MCF 10A (cell line): ENCODE data around the gene NFATC4. TPM values are rescaled to one million over a fixed set of nuclear protein-coding genes. Genes with fewer than 3 reads are reported as not detected.

Experiments
- BruUV-seq: library from RNA; stranded (reverse); fragments of 400-500 nt; replicated peaks from 2 replicates; lab custom pipeline; 2021; lab: Mats Ljungman, UMichigan
- CTCF ChIA-PET: fragments of 300-600 bp; sonication (Branson Sonifier 250); formaldehyde crosslinking; extraction: SDS; loops from one replicate; lab custom pipeline; 2021; ENCODE audit warnings: antibody characterized with exemption, inconsistent platforms; lab: Yijun Ruan, JAX
- POLR2A ChIA-PET: fragments of 300-600, 350-650 bp; sonication (Branson Sonifier 250); formaldehyde crosslinking; extraction: SDS; loops from one replicate; lab custom pipeline; 2020; ENCODE audit warnings: antibody characterized with exemption, inconsistent platforms; lab: Yijun Ruan, JAX
- DNase-seq: peaks from one replicate; pipeline ENCODE4 v3.0.0-alpha.2; 2018; ENCODE audit not compliant: unreplicated experiment
- H3K27ac Mint-ChIP-seq: one replicate; pipeline ENCODE4 v1.8.0; 2022; ENCODE audit warnings: mild to moderate bottlenecking, low read depth, mixed read lengths; ENCODE audit not compliant: unreplicated experiment
- H3K27me3 Mint-ChIP-seq: one replicate; pipeline ENCODE4 v1.8.0; 2022; ENCODE audit warnings: mixed read lengths; ENCODE audit not compliant: insufficient read depth, unreplicated experiment
- H3K36me3 Mint-ChIP-seq: one replicate; pipeline ENCODE4 v1.8.0; 2022; ENCODE audit warnings: mild to moderate bottlenecking, moderate library complexity, mixed read lengths; ENCODE audit not compliant: insufficient read depth, unreplicated experiment
- H3K4me1 Mint-ChIP-seq: one replicate; pipeline ENCODE4 v1.8.0; 2022; ENCODE audit warnings: mixed read lengths; ENCODE audit not compliant: insufficient read depth, unreplicated experiment
- H3K4me3 Mint-ChIP-seq: one replicate; pipeline ENCODE4 v1.8.0; 2022; ENCODE audit warnings: mild to moderate bottlenecking, moderate library complexity, mixed read lengths; ENCODE audit not compliant: unreplicated experiment
- H3K9me3 Mint-ChIP-seq: one replicate; pipeline ENCODE4 v1.8.0; 2022; ENCODE audit warnings: mixed read lengths; ENCODE audit not compliant: unreplicated experiment
- intact Hi-C: fragments of 100-400 bp; cut with micrococcal nuclease; formaldehyde crosslinking; loops from 2 replicates; pipeline ENCODE4 v1.14.1; 2022
- total RNA-seq: library from RNA; stranded (reverse); gene quantifications from 2 replicates; pipeline ENCODE4 v1.2.3, GENCODE V29; 2022
- TF ChIP-seq, protein P1 (sequence below): fragments of 200-600 bp; IDR thresholded peaks from one replicate; pipeline ENCODE4 v1.8.0; 2022; ENCODE audit warnings: antibody characterized with exemption, mild to moderate bottlenecking; ENCODE audit not compliant: unreplicated experiment

NFATC4 gene
- total RNA-seq, 1 experiment from 2014 or later = 0.23 TPM

DNA sequence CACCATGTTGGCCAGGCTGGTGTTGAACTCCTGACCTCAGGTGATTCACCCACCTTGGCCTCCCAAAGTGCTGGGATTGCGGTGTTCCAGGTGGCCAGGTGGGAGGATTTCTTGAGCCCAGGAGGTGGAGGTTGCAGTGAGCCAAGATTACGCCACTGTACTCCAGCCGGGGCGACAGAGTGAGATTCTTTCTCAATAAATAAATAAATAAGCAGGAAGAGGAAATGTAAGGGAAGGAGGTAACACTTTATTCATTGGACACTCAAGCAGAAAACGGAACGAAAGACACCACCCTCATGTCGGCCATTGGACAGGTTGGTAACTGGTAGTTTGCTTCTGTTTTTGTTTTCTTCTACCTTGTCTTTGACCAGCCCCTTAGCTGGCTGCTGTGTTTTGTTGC lies 13.0 kb upstream of the NFATC4 start:
- H3K27ac Mint-ChIP-seq = no peak overlapping the region
- H3K4me1 Mint-ChIP-seq = peaks cover 18% of the 10 kb centered on the region
- ChIA-PET POLR2A (interaction anchor here (1.3 kb wide), 1 partner anchor 11 kb away, joined by 4 read pairs; no protein-coding TSS in a partner anchor), CTCF (interaction anchor here (0.7 to 1.8 kb wide), 3 partner anchors 21 to 77 kb away, joined by 3 to 8 read pairs (median 6); no protein-coding TSS in a partner anchor)
- DNase-seq = peak; percentile 75
- BruUV-seq = no TSS peak
- H3K9me3 Mint-ChIP-seq = no peaks in the 10 kb centered on the region
- no peak overlapping the region for H3K4me3 Mint-ChIP-seq
- intact Hi-C loops = no loop called here
- no peaks in the 10 kb centered on the region for H3K36me3 Mint-ChIP-seq
- TF ChIP-seq, protein P1, sequence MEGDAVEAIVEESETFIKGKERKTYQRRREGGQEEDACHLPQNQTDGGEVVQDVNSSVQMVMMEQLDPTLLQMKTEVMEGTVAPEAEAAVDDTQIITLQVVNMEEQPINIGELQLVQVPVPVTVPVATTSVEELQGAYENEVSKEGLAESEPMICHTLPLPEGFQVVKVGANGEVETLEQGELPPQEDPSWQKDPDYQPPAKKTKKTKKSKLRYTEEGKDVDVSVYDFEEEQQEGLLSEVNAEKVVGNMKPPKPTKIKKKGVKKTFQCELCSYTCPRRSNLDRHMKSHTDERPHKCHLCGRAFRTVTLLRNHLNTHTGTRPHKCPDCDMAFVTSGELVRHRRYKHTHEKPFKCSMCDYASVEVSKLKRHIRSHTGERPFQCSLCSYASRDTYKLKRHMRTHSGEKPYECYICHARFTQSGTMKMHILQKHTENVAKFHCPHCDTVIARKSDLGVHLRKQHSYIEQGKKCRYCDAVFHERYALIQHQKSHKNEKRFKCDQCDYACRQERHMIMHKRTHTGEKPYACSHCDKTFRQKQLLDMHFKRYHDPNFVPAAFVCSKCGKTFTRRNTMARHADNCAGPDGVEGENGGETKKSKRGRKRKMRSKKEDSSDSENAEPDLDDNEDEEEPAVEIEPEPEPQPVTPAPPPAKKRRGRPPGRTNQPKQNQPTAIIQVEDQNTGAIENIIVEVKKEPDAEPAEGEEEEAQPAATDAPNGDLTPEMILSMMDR = no peak
- peaks cover 5% of the 10 kb centered on the region for H3K27me3 Mint-ChIP-seq

DNA sequence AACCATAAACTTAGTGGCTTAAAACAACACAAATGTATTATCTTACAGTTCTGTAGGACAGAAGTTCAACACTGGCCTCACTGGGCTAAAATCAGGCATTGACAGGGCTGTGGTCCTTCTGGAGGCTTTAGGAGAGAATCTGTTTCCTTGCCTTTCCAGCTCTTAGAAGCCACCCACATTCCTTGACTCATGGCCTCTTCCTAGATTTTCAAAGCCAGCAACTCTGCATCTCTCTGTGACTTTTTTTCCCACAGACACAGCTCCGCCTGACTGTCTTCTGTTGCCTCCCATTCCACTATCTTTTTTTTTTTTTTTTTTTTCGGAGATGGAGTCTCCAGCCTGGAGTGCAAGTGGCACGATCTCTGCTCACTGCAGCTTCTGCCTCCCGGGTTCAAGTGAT lies 11.8 kb upstream of the NFATC4 start:
- TF ChIP-seq, protein P1 = no peak

DNA sequence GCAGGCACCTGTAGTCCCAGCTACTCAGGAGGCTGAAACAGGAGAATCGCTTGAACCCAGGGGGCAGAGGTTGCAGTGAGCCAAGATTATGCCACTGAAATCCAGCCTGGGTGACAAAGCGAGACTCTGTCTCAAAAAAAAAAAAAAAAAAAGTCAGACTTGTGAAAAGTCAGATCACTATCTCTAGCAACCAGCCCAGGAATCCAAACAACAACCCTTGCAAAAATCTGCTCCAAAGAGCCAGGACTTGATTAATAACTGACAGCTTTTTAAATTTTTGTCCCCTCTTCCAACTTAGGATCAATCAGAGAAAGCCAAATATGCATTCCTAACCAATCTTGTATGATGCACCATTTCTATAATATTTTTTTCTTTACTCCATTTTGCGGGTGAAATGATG lies 7.7 kb upstream of the NFATC4 start:
- H3K4me3 Mint-ChIP-seq = no peak overlapping the region
- H3K27me3 Mint-ChIP-seq = no peaks in the 10 kb centered on the region
- no peak overlapping the region for H3K27ac Mint-ChIP-seq
- H3K9me3 Mint-ChIP-seq = no peaks in the 10 kb centered on the region
- BruUV-seq = no TSS peak
- H3K36me3 Mint-ChIP-seq = no peaks in the 10 kb centered on the region
- intact Hi-C loops = no loop called here
- CTCF ChIA-PET = interaction anchor here (0.7 to 4.0 kb wide), 4 partner anchors 11 to 71 kb away, joined by 3 to 31 read pairs (median 4); partner anchors contain the start of gene KHNYN
- POLR2A ChIA-PET = interaction anchor here (0.6 to 1.0 kb wide), 2 partner anchors 67 to 71 kb away, joined by 3 to 4 read pairs; no protein-coding TSS in a partner anchor
- DNase-seq = no peak
- TF ChIP-seq, protein P1 = no peak
- H3K4me1 Mint-ChIP-seq = peaks cover 6% of the 10 kb centered on the region

More for the DNA sequence above, 11.8 kb upstream of the NFATC4 start:
- no peak overlapping the region for H3K4me3 Mint-ChIP-seq
- no peaks in the 10 kb centered on the region for H3K9me3 Mint-ChIP-seq
- peaks cover 18% of the 10 kb centered on the region for H3K4me1 Mint-ChIP-seq
- H3K27ac Mint-ChIP-seq = no peak overlapping the region
- intact Hi-C loops = no loop called here
- no peak for DNase-seq
- CTCF ChIA-PET = interaction anchor here (0.6 to 1.8 kb wide), 6 partner anchors 10 to 187 kb away, joined by 3 to 8 read pairs (median 4); no protein-coding TSS in a partner anchor
- BruUV-seq = no TSS peak
- no peaks in the 10 kb centered on the region for H3K27me3 Mint-ChIP-seq
- no peaks in the 10 kb centered on the region for H3K36me3 Mint-ChIP-seq
- POLR2A ChIA-PET = interaction anchor here (0.6 to 1.4 kb wide), 3 partner anchors 69 to 210 kb away, joined by 3 read pairs; partner anchors contain the start of genes CBLN3, KHNYN and PSME2

DNA sequence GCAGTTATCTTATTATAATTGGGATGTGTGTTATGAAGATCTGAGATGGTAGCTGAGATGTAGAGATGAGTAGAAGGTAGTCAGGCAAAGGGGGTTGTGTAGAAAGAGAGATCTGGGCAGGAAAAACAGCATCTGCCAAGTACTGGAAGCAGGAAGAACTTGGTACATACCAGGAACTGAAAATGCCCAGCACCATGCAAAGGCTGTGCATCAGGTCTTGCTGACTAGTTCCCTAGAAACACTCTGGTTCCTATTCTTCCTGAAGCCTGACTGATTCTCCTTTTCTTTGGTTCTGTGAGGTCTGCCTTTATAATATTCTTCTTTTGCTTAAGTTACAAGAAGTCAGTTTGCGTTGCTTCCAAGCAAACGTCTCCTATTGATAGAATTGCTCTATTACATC lies 6.7 kb upstream of the NFATC4 start:
- no peak for DNase-seq
- peaks cover 14% of the 10 kb centered on the region for H3K4me1 Mint-ChIP-seq
- TF ChIP-seq, protein P1 = no peak
- no peaks in the 10 kb centered on the region for H3K9me3 Mint-ChIP-seq
- BruUV-seq = no TSS peak
- no peak overlapping the region for H3K27ac Mint-ChIP-seq
- no peaks in the 10 kb centered on the region for H3K27me3 Mint-ChIP-seq
- intact Hi-C loops = no loop called here
- H3K36me3 Mint-ChIP-seq = no peaks in the 10 kb centered on the region
- CTCF ChIA-PET = interaction anchor here (0.6 to 4.0 kb wide), 8 partner anchors 9 to 209 kb away, joined by 3 to 31 read pairs (median 12); partner anchors contain the start of genes ADCY4, CIDEB and KHNYN
- POLR2A ChIA-PET = interaction anchor here (1.0 to 1.5 kb wide), 6 partner anchors 9 to 81 kb away, joined by 3 to 7 read pairs (median 3); partner anchors contain the start of gene SDR39U1
- no peak overlapping the region for H3K4me3 Mint-ChIP-seq
